Fibroblast of lung (primary cell): Measurements from ENCODE around the gene CILP.

ENCODE experiments used
- EZH2 ChIP-seq: IDR thresholded peaks from 2 replicates; pipeline ENCODE4 v1.5.1; 2012; ENCODE audit warnings: low read length, control low read depth, mild to moderate bottlenecking; ENCODE audit errors: missing control alignments
- TF ChIP-seq, protein P1 (sequence below), 2 donors: IDR thresholded peaks in 1 of 2; conservative IDR thresholded peaks in 1 of 2; 1 replicate in 1 of 2; 2 replicates in 1 of 2; pipeline ENCODE4 v1.5.1; 2011 to 2012; ENCODE audit warnings: low read length in 2 of 2, control low read depth in 1 of 2, inconsistent platforms in 1 of 2, low read depth in 1 of 2, mild to moderate bottlenecking in 1 of 2

- TF ChIP-seq, protein P1, sequence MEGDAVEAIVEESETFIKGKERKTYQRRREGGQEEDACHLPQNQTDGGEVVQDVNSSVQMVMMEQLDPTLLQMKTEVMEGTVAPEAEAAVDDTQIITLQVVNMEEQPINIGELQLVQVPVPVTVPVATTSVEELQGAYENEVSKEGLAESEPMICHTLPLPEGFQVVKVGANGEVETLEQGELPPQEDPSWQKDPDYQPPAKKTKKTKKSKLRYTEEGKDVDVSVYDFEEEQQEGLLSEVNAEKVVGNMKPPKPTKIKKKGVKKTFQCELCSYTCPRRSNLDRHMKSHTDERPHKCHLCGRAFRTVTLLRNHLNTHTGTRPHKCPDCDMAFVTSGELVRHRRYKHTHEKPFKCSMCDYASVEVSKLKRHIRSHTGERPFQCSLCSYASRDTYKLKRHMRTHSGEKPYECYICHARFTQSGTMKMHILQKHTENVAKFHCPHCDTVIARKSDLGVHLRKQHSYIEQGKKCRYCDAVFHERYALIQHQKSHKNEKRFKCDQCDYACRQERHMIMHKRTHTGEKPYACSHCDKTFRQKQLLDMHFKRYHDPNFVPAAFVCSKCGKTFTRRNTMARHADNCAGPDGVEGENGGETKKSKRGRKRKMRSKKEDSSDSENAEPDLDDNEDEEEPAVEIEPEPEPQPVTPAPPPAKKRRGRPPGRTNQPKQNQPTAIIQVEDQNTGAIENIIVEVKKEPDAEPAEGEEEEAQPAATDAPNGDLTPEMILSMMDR (conservative IDR thresholded peaks at IDR 0.05 in 1 of 2, IDR thresholded peaks at IDR 0.05 in 1 of 2; ENCODE audit: low read depth in 1 of 2, low read length in 2 of 2): no peak
- no peak for TF ChIP-seq EZH2
Measured at GRCh38 chr15:65217526-65218482, 6.5 kb upstream of the CILP start.
